ENCODE results near the gene NUP205. TPM values are rescaled to one million over a fixed set of nuclear protein-coding genes. Genes with fewer than 3 reads are reported as not detected.

NUP205 gene
- total RNA-seq, 2 donors from 2014 or later, result 118 to 129 TPM

GRCh38 chr7:135670179-135670578 is 112.5 kb downstream of the NUP205 start:
- peaks cover 28% of the 10 kb centered on the region for H3K36me3 Mint-ChIP-seq (ENCODE audit: low read depth)
- no peak overlapping the region for H3K4me3 Mint-ChIP-seq
- no peaks in the 10 kb centered on the region for H3K27me3 Mint-ChIP-seq (ENCODE audit: insufficient read depth)
- H3K9me3 ChIP-seq (ENCODE audit: control insufficient read depth, low read length), result no peaks in the 10 kb centered on the region
- H3K27ac ChIP-seq (ENCODE audit: low read depth, low read length), result no peak overlapping the region
- H3K9ac ChIP-seq (ENCODE audit: extremely low read depth, low read length, poor library complexity, severe bottlenecking), result no peak overlapping the region
- H3K27ac Mint-ChIP-seq, result no peak overlapping the region
- WGBS, 2 experiments (ENCODE audit: insufficient coverage in 1 of 2, insufficient read length in 1 of 2), result 83 to 100% methylated on average over 1 of the region's 1 CpG
- DNase-seq, result no peak
- no peaks in the 10 kb centered on the region for H3K9me3 Mint-ChIP-seq
- TF ChIP-seq, protein P1, sequence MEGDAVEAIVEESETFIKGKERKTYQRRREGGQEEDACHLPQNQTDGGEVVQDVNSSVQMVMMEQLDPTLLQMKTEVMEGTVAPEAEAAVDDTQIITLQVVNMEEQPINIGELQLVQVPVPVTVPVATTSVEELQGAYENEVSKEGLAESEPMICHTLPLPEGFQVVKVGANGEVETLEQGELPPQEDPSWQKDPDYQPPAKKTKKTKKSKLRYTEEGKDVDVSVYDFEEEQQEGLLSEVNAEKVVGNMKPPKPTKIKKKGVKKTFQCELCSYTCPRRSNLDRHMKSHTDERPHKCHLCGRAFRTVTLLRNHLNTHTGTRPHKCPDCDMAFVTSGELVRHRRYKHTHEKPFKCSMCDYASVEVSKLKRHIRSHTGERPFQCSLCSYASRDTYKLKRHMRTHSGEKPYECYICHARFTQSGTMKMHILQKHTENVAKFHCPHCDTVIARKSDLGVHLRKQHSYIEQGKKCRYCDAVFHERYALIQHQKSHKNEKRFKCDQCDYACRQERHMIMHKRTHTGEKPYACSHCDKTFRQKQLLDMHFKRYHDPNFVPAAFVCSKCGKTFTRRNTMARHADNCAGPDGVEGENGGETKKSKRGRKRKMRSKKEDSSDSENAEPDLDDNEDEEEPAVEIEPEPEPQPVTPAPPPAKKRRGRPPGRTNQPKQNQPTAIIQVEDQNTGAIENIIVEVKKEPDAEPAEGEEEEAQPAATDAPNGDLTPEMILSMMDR (conservative IDR thresholded peaks at IDR 0.05), result no peak
- no peaks in the 10 kb centered on the region for H3K27me3 ChIP-seq (ENCODE audit: control insufficient read depth, insufficient read depth, low read length, poor library complexity, severe bottlenecking)
- H3K4me3 ChIP-seq (ENCODE audit: low read length), result no peak overlapping the region
- peaks cover 5% of the 10 kb centered on the region for H3K4me1 Mint-ChIP-seq
- no peaks in the 10 kb centered on the region for H3K4me1 ChIP-seq (ENCODE audit: control insufficient read depth, insufficient read depth, low read length)
- peaks cover 19% of the 10 kb centered on the region for H3K36me3 ChIP-seq (ENCODE audit: control insufficient read depth, insufficient read depth, low read length)

DNA sequence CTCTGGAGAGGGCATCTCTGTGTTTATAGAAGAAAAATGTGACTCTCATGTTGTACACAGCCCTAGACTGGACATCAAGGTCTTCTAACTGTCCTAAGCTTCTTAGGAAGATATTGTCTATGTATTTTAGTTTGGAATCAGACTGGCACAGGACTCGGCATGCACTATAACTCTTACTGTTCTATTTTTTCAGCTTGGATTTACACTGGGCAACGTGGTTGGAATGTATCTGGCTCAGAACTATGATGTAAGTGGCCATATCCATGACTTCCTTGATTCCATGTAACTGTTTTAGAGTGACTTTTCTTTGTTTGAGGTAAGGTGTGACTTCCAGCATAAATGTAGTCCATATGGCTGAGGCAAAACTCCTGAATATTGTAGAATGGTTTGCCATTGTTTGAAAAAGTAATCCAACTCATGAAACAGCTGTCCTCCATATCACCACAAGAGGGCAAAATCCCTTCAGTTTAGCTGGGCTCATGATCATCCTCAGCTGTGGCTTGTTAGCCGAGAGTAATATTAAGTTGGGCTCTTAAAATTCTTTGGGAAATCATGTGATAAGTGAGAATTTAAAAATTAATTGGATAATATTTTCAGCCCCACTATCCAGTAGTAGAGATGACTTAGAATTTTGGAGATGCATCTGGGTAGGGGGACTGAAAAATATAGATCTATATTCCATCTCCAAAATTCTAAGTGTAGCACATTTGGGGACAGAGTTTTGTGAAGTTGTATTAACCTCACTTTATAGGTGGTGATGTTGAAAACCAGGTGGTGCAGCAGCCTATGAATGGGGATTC is 115.0 kb downstream of the NUP205 start:
- DNase-seq, result no peak
- no peaks in the 10 kb centered on the region for H3K9me3 ChIP-seq (ENCODE audit: control insufficient read depth, low read length)

GRCh38 chr7:135673360-135673706 is 115.6 kb downstream of the NUP205 start:
- 91 to 92% methylated on average over 4 to 6 of the region's 6 CpGs for WGBS, 2 experiments (ENCODE audit: insufficient coverage in 1 of 2, insufficient read length in 1 of 2)
- Histone ChIP-seq H3K9ac (ENCODE audit: extremely low read depth, low read length, poor library complexity, severe bottlenecking) (no peak overlapping the region), H3K9me3 (ENCODE audit: control insufficient read depth, low read length) (no peaks in the 10 kb centered on the region), H3K36me3 (ENCODE audit: control insufficient read depth, insufficient read depth, low read length) (peaks cover 46% of the 10 kb centered on the region), H3K27me3 (ENCODE audit: control insufficient read depth, insufficient read depth, low read length, poor library complexity, severe bottlenecking) (no peaks in the 10 kb centered on the region), H3K27ac (ENCODE audit: low read depth, low read length) (no peak overlapping the region), H3K4me3 (ENCODE audit: low read length) (no peak overlapping the region), H3K4me1 (ENCODE audit: control insufficient read depth, insufficient read depth, low read length) (no peaks in the 10 kb centered on the region)
- DNase-seq, result no peak
- H3K9me3 Mint-ChIP-seq, result no peaks in the 10 kb centered on the region
- peaks cover 35% of the 10 kb centered on the region for H3K36me3 Mint-ChIP-seq (ENCODE audit: low read depth)
- TF ChIP-seq, protein P1 (conservative IDR thresholded peaks at IDR 0.05), result no peak
- no peak overlapping the region for H3K27ac Mint-ChIP-seq
- H3K4me3 Mint-ChIP-seq, result no peak overlapping the region
- H3K4me1 Mint-ChIP-seq, result peaks cover 4% of the 10 kb centered on the region
- H3K27me3 Mint-ChIP-seq (ENCODE audit: insufficient read depth), result no peaks in the 10 kb centered on the region

More for the DNA sequence above, 115.0 kb downstream of the NUP205 start:
- Mint-ChIP-seq H3K9me3 (no peaks in the 10 kb centered on the region), H3K4me3 (no peak overlapping the region), H3K27ac (no peak overlapping the region), H3K36me3 (ENCODE audit: low read depth) (peaks cover 36% of the 10 kb centered on the region), H3K4me1 (peaks cover 4% of the 10 kb centered on the region), H3K27me3 (ENCODE audit: insufficient read depth) (no peaks in the 10 kb centered on the region)
- H3K27ac ChIP-seq (ENCODE audit: low read depth, low read length), result no peak overlapping the region
- TF ChIP-seq, protein P1 (conservative IDR thresholded peaks at IDR 0.05), result peak; percentile 90
- no peak overlapping the region for H3K9ac ChIP-seq (ENCODE audit: extremely low read depth, low read length, poor library complexity, severe bottlenecking)
- H3K36me3 ChIP-seq (ENCODE audit: control insufficient read depth, insufficient read depth, low read length), result peaks cover 40% of the 10 kb centered on the region
- H3K27me3 ChIP-seq (ENCODE audit: control insufficient read depth, insufficient read depth, low read length, poor library complexity, severe bottlenecking), result no peaks in the 10 kb centered on the region
- no peaks in the 10 kb centered on the region for H3K4me1 ChIP-seq (ENCODE audit: control insufficient read depth, insufficient read depth, low read length)
- WGBS, 2 experiments (ENCODE audit: insufficient coverage in 1 of 2, insufficient read length in 1 of 2), result 83 to 88% methylated on average over 2 to 3 of the region's 3 CpGs
- no peak overlapping the region for H3K4me3 ChIP-seq (ENCODE audit: low read length)
